Measurements from ENCODE around the gene DPYSL5. TPM values are rescaled to one million over a fixed set of nuclear protein-coding genes. Genes with fewer than 3 reads are reported as not detected.
A peak's percentile ranks its signal among the peaks of the same experiment; 100 is the strongest.

DPYSL5 gene
- total and polyA plus RNA-seq, 9 of the 15 experiments (the other 6 are each of a cell fraction or from before 2014, with no cell fraction given): 0.06 TPM; not detected in 8

DNA sequence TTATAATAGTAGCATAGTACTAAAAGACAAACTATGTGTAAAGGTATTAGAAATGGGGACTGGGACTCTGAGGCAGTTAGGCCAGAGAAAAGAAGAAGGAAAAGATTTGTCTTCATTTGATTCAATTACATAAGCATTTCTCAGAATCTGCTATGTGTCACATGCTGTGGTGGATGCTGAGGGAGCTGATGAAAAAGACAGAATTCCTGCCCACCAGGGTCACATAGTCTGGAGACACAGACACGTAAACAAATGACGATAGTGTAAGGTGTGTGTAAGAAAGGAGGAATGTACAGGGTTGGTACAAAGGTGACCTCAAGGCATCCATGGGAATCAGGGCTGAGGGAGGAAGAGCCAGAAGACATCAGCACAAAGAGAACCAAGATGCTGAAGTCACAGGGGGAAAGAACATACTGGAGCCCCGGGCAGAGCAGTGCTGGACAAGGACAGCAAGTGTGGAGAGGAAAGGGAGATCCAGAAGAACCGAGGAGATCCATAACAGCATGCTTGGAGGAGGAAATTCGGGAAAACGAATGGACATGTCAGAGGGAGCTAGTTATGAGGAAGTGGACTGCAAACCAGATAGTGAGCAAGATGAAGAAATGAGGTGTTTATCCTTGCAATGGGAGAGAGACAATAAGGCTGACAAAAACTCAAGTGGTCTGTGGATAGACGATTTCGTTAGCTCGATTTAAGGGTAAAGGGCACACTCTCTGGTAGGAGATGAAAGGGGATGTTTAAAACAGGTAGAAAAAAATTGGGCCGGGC is 121.3 kb downstream of the DPYSL5 start:
- Histone ChIP-seq H3K4me1 (replicated peaks in 1 of 2; ENCODE audit: control insufficient read depth in 2 of 2, insufficient read depth in 2 of 2, low read length in 2 of 2) (peaks cover 16 to 25% of the 10 kb centered on the region in 2 experiments; a peak in 4 of 5 replicates), H3K79me2 (ENCODE audit: control insufficient read depth, insufficient read depth, low read length) (peaks cover 40% of the 10 kb centered on the region), H3K27ac (ENCODE audit: extremely low read depth, low read depth, low read length) (no peak overlapping the region), H3K4me3 (no peak overlapping the region), H3K4me2 (ENCODE audit: insufficient read depth, low read length) (no peak overlapping the region), H3K9me1 (ENCODE audit: control insufficient read depth, insufficient read depth, low read length) (no peaks in the 10 kb centered on the region), H4K20me1 (replicated peaks; ENCODE audit: control insufficient read depth, insufficient read depth, low read length) (no peaks in the 10 kb centered on the region), H3K9me3 (replicated peaks; ENCODE audit: control insufficient read depth, insufficient read depth, low read depth, low read length) (no peaks in the 10 kb centered on the region), H3K27me3 (ENCODE audit: control insufficient read depth in 2 of 2, insufficient read depth in 2 of 2, low read length in 2 of 2) (peaks cover 5% of the 10 kb centered on the region in 2 experiments; a peak in 1 of 5 replicates), H3K36me3 (ENCODE audit: control insufficient read depth, insufficient read depth, low read length) (no peaks in the 10 kb centered on the region), H2AFZ (ENCODE audit: low read depth, low read length) (no peak overlapping the region), H3K9ac (ENCODE audit: insufficient read depth in 1 of 2, low read depth in 2 of 2, low read length in 2 of 2) (peak overlapping the region in 1 of 2 experiments; percentile 19; a peak in 1 of 4 replicates)
- no peak for DNase-seq (ENCODE audit: extremely low read depth in 1 of 4, low spot score in 3 of 4)
- BruUV-seq (replicated peaks): no TSS peak
- POLR2A ChIA-PET: interaction anchor here (0.6 to 1.8 kb wide), 11 partner anchors 10 to 510 kb away, joined by 3 to 5 read pairs (median 3); no protein-coding TSS in a partner anchor
- WGBS (ENCODE audit: insufficient coverage, low coverage, missing lambda C conversion rate): 12% methylated on average over 10 of the region's 10 CpGs
- CTCF ChIA-PET (ENCODE audit: low intra/inter-chr PET ratio): interaction anchor here (0.6 kb wide), 1 partner anchor 377 kb away, joined by 3 read pairs; no protein-coding TSS in a partner anchor
- FAIRE-seq: no peak
- intact Hi-C loops (cut with micrococcal nuclease): loop anchor here (10.0 kb wide), 1 partner anchor 326 kb away; no protein-coding TSS in a partner anchor
- TF ChIP-seq CBFA2T3 (IDR thresholded peaks at IDR 0.05) (no peak), RFX5 (IDR thresholded peaks at IDR 0.05; ENCODE audit: low read depth, low read length) (no peak), TSC22D4 (tag; IDR thresholded peaks at IDR 0.05) (no peak), CTBP1 (IDR thresholded peaks at IDR 0.05; ENCODE audit: borderline replicate concordance) (0 out of 2 replicates have a peak, but pooled peaks have one; percentile 24), CREM (IDR thresholded peaks at IDR 0.05; ENCODE audit: low read depth) (no peak), RBM25 (IDR thresholded peaks at IDR 0.05; ENCODE audit: low read depth, low read length, severe bottlenecking) (no peak), SETDB1 (IDR thresholded peaks at IDR 0.05; ENCODE audit: low read length) (no peak), SPI1 (IDR thresholded peaks at IDR 0.05; ENCODE audit: borderline replicate concordance, low read depth, low read length) (peak; percentile 70; the same call in 1 of the 2 replicates)
- in situ Hi-C loops (cut with MboI): no loop called here
- no peak for ATAC-seq

All from K562 (cell line).